HG02610 (cell line): Measurements from ENCODE around the gene PGF.
"Not testable (repeated sequence)": the region's sequence is repeated elsewhere in the genome, so short reads cannot be mapped to it uniquely, and the experiment has no call there.

Experiments
- ATAC-seq: cut with Tn5 transposase; IDR thresholded peaks from one replicate; pipeline ENCODE4 v1.9.1; 2021; ENCODE audit warnings: mild to moderate bottlenecking, moderate library complexity; ENCODE audit not compliant: unreplicated experiment

Gene PGF

DNA sequence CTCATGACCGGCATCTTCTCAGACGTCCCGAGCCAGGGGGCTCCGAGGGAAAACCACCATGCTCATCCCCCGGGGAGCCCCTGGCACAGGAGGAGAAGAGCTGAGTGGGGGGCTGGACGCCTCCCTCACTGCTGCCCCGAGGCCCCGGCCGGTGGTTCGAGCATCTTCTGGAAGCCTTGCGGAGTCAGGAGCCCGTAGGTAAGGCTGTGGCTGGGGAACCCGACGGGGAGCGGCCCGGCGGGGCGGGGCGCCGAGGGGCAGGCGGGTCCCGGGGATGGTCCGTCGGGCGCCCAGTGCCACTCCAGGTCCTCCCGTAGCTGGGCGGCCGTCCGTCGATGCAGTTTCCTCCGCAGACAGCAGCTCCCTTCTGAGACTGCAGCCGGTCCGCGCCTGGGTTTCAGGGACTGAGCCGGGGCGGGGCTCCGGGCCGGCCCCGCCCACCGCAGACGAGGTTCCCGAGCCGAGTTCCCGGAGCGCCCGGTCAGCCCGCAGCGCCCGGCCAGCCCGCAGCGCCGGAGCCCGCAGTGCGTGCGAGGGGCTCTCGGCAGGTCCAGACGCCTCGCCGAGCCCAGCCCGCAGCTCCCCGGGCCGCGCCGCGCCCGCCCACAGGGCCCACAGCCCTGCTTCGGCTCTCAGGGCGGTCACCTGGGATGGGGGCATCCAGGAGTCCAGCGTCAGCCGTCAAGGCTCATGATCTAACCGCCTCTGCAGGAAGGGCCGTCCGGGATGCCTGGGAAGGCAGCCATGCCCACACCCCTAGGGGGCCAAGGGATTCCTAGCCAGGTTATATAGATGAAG lies at the start of gene PGF:
TSS of gene PGF (minus strand) at position 369 of the 798 bp plus-strand sequence. CDS start at position 14, 355 bp downstream.
- peak; percentile 56 for ATAC-seq

DNA sequence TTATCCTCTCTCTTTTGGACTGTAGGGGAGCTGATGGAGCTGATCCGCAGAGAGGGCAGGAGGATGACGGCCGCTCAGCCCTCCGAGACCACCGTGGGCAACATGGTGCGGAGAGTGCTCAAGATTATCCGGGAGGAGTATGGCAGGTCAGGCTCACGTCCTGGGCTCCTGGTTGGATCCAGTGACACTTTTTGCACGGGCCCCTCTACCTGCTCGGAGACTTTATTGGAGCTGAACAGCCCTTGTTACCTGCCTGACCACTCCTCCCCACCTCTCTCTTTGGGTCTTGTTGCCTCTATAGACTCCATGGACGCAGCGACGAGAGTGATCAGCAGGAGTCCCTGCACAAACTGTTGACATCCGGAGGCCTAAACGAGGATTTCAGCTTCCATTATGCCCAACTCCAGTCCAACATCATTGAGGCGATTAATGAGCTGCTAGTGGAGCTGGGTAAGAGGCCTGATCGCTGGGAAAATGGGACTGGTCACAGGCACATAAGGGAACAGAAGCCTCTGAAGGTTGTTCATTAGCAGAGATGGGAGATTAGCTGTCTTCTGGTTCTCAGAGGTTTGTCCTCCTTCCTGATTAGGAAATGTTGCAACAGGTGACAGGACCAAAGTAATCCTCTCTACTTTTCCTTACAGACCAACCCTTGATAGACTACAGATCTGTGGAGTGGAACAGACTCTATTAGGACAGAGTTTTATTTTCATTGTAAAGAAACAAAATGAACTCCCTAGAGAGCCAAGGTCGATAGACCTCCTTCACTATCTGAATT lies 48.0 kb upstream of the PGF start:
- ATAC-seq, result no peak

DNA sequence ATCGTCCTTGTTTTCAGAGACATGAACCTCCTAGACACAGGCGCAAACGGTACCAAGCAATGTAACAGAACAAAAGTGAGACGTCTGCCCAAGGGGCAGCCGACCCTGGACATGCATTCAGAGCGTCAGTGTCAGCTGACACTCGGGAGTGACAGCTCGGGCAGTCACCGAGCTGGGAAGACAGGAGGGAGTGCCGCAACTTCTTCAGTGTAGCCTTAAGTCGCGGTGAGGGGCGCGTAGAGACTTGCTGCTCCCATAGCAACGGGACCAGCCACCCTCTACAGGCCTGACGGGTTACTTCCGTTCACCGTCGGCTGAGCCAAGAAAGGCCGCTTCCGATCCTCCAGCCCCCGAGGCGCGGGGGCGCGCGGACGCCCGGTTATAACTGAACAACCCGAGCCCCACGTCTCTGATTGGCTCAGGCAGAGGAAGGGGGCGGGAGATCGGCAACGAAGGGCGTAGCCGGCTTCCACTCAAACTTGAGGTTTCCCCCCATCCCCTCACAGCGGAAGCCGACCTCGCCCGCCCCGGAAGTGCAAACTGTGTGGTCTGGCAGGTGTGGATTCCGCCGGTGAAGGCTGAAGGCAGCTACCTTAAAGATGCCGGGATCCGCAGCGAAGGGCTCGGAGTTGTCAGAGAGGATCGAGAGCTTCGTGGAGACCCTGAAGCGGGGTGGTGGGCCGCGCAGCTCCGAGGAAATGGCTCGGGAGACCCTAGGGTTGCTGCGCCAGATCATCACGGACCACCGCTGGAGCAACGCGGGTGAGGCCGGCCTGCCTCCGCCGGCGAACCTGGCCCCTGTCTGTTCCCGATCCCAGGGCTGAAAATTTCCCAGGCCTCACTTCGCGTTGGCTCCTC lies 47.2 kb upstream of the PGF start, which contains the start of gene EIF2B2:
TSS of gene EIF2B2 (plus strand) at position 530 of the 858 bp plus-strand sequence. CDS start at position 600, 70 bp downstream.
- peak; percentile 98 for ATAC-seq

DNA sequence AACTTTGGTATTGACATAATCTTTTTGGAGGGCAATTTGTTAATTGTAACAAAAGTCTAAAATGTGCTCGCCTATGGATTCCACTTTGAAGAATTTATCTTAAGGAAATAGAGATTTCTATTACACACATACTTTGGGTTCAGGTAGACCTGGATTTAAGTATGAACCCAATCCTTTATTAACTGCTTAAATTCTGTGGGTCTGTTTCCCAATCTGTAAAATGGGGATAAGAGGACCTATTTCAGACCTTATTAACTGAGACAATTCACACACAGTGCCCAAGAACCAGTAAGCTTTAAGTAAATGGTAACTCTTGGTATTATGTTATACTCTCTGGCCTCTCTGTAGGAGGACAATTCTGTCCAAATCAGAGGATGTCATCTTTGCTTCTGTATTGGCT lies 46.5 kb upstream of the PGF start:
- no peak for ATAC-seq

DNA sequence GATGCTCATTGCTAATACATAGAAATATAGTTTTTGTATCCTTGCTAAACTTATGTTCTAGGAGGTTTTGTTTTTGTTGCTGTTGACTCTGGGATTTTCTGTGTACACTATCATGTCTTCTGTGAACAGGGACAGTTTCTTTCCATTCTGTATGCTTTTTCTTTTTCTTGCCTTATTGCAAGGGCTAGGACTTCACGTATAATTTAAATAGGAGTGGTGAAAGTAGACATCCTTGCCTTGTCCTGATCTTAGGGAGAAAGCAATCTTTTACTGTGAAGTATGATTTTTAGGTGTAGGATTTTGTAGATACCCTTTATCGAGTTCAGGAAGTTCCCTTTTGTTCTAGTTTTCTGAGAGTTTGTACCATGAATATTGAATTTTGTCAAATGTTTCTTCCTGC lies 45.9 kb upstream of the PGF start:
- no peak for ATAC-seq

DNA sequence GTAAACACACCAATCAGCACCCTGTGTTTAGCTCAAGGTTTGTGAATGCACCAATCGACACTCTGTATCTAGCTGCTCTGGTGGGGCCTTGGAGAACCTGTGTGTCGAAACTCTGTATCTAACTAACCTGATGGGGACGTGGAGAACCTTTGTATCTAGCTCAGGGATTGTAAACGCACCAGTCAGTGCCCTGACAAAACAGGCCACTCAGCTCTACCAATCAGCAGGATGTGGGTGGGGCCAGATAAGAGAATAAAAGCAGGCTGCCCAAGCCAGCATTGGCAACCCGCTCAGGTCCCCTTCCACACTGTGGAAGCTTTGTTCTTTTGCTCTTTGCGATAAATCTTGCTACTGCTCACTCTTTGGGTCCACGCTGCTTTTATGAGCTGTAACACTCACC lies 40.4 kb upstream of the PGF start:
- not testable (repeated sequence) for ATAC-seq

DNA sequence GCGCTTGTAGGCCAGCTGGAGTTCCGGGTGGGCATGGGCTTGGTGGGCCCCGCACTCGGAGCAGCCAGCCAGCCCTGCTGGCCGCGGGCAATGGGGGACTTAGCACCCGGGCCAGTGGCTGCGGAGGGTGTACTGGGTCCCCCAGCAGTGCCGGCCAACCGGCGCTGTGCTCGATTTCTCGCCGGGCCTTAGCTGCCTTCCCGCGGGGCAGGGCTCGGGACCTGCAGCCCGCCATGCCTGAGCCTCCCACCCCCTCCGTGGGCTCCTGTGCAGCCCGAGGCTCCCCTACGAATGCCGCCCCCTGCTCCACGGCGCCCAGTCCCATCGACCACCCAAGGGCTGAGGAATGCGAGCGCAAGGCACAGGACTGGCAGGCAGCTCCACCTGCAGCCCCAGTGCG lies 38.8 kb upstream of the PGF start:
- ATAC-seq, result not testable (repeated sequence)

DNA sequence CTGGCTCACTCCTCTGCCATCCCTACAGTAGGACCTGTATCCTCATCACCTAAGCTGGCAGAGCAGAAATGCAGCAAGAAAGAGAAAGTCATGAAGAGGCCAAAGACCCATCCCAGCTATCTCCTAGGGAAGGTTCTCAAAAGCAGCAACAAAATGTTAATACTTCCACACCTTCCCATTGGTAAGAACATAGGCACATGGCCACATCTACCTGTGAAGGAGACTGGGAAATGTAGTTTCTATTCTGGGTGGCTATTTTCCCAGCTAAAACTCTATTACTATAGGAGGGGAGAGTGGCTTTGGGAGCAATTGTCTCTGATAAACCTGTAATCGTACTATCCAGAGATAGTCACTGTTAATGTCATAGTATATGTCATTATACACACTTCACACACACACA lies 33.6 kb upstream of the PGF start:
- ATAC-seq, result no peak

DNA sequence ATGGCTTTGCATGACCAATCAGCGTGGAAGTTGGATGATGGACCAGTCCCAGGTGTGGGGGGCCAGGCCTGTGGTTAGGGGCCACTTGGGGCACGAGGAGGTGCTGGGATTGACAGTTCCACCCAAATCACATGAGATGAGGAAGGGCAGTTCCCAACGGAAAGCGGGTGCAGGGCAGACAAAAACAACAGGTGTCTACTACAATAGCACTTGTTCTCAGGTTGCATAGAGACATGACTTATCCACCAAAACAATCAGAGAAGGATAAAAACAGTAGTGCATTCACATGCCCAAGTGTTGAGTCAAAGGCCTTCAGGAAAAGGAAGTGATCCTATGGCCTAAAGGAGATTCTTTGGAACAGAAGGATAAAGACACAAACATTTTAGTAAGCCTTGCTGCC lies 32.7 kb upstream of the PGF start:
- no peak for ATAC-seq

DNA sequence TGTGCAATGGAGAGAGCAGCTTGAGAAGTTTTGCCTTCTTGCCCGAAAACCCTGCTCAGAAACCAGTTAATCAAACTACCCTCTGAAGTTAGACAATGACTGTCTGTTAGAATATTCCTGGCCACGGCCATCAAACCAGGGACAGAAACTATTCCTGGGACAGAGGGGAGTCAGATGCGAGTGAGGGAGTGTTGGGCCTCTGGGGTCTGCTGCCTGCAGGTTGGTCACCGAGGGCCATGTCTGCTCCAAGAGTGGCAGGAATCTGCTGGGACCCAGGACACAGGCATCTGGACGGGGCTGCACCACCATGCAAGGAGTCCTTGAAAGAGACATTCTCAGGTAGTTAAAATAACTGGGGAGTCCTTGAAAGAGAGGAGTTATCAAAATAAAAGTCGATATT lies 30.4 kb upstream of the PGF start:
- no peak for ATAC-seq

DNA sequence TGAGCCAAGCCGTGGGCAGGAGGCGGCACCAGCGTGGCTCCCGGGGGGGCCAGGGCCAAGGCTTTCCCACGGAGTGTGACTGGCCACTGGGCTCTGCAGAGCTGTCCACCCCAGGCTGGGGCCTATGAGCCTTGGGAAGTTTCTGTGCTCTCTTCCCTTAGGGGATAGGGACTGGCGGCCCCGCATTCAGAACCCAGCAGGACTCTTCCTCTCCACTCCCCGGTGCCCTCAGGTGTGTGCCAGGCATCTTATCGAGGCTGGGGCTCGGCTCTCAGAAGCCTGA lies 29.6 kb upstream of the PGF start:
- ATAC-seq, result no peak

DNA sequence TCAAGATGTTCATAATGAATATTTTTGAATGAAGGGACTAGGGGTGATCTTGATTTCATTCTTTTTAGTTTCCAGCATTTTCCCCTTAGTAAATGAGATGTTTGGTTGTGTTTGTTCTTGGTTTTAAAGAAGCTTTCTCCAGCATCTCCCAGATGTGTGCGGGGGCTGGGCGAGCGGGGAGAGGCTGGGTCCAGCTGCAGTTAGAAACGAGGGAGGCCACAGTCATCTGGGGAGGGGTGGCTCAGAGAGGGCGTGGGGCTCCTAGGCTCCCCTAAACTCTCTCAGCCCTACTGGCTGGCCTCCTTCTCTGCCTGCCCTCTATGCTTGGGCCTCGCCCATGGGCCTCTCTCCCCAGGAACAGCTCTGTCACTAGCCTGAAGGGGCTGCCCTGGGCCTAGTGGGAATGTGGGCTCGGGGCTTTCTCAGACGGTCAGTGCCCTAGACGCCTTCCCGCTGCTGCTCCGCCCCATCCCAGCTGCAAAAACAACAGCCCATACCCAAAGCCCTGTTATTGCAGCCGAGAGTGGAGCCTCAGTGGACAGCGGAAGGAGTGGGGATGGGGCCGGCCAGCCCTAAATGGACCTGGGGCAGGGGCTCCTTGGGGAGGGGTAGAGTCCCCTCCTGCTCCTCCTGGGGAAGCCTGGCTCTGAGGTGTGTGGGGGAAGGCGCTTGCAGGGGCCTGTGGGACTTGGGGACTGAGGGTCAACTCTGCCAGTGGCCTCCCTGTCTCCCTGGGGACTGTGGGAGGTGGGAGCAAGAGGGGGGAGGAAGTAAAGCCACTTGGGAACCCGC lies 29.0 kb upstream of the PGF start:
- no peak for ATAC-seq

DNA sequence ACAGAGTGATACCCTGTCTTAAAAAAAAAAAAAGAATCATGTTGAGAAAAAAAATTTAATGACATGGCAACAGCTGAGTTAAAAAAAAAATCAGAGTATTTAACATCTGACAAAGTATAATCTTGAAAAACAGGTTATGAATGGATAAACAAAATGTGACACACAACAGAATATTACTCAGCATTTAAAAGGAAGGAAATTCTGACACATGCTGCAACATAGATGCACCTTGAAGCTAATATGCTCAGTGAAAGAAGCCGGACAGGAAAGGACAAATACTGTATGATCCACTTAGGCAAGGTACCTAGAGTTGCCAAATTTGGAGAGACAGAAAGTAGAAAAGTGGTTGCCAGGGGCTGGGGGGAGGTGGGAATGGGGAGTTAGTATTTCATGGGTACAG lies 27.9 kb upstream of the PGF start:
- ATAC-seq, result no peak

DNA sequence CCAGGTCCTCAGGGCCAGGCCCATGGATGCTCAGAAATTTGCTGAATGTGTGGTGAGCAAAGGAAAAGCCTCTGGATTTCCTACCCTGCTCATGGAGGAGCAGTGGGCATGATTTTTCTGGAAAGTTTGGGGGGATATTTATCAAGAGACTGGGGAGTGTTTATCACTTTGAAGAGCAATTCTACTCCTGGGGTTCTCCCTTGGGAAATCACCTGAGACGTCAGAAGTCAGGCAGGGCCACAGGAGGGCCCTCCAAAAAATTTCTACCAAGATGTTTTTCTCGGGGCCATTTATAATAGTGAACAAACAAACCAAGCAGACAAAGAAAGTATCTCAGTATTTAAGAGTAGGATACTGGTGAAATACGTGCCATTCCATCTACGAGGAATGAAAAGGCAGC lies 27.3 kb upstream of the PGF start:
- ATAC-seq, result no peak

DNA sequence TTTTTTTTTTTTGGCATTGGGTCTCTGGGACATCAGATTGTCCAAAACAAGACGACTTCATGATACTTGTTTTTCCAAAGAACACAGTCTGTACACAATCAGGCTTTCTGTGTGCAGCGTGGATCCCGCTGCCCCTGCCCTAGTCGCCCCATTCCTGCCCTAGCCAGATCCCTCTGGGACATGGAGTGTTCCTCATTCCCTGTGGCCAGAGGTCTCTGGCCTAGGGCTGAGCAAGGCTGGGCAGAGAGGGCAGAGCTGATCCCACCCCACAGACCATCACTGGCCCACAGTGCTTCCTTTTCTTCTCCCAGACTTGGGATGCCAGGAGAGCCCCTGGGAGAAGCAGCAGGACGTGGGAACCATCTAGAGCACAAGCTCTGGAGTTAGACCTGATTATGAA lies 26.4 kb upstream of the PGF start:
- no peak for ATAC-seq

DNA sequence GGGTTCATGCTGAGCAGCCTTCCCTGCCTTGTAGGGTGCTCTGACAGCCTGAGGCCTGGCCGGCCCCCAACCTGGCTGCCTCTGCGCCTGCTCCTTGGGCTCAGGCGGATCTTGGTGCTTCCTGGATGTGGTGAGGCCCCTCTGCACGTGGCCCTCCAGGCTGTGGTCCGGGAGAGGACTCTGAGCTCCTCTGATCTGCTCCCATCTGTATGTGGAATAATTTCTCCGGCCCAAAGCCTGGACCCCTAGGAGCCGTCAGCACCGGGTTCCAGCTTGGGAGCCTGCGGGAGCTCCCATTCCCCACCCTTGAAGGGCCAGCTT lies 26.0 kb upstream of the PGF start:
- no peak for ATAC-seq

DNA sequence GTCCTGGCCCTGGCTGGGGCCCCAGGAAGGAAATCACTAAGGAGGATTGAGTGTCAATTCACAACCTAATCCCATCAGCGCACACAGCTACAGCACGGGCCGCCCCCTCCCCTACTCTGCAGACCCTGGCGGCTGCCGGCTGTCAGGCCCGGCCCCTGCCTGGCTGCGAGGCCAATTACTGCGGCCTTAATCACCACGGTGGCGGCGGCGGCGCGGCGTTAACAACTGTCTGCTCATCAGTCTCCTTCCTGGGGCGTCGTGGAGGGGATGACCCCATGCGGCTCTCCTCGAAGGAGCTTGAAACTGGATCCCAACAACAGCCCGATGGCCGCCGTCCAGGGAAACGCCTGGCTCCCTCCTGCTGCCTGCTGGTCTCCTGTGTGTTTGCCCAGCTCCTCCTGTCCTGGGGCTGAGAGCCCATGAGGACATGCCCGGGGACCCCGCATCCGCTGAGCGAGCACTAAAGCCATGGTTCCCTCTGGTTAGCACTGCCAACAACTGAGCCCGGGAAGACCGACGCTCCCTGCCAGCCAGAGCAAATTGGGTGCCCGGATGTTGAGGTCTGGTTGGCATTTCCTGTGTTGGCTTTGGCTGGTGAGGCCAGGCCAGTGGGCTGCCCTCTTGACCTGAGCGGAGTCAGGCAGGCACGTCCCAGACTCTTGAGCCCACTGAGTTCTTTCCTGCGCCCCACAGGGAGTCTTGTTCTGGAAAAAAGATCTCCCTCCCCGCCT lies 25.5 kb upstream of the PGF start:
- ATAC-seq, result no peak

DNA sequence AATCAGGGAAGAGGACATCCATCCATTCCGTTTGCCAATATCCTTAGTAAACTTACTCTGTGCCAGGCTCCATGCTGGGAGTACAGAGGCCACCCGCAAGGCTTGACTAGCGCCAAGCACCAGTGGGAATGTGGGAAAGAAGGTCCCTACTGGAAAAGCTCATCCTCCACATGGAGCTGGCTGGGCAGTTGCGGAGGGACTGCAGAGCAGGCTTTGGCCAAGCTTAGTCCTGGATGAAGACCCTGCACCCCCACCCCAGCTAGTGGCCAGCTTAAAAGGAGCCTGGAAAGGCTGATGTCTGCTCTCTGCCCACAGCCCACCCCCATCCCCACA lies 25.0 kb upstream of the PGF start:
- ATAC-seq, result no peak

DNA sequence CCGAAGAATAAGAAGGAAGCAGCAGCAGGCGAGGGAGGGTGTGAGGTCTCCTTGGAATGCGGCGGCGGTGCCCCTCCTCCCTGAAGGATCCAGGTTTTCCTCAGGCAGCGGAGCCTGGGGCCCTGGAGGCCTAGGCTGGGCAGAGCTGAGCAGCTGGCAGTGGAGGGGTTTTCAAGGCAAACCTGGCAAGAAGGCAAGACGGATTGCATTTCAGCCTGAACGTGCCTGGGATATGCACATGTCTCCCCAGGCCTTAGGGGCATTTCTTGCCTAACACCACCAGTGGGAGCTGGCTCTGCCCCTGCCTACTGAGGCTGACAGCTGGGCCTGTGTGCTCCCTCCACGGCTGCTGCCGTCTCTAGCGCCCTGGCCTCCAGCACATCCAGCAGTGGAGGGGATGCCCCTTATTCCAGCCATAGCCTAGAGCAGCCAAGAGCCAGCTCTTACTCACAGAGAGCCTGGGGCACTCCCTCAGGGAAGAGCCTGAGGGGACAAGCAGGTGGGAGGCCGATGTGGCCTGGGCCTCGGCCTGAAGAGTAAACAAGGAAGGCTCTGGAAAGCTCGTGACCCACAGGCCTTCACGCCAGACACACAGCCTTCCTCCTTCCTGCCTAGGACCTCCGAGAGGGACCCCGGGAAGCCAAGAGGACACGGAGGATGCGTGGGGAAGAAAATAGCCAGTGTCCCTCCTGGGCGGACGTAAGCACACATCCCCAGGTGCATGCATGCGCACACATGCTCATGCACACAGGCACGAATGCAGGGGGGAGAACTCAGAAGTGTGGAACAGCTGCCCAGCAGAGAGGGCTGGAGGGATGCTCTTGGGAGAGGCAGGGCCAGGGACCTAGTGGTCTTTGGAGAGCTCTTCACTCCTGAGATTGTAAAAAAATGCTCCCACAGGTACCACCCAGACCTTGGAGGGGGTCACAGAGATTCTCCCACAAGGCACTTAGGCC lies 24.3 kb upstream of the PGF start:
- no peak for ATAC-seq
